ENCODE results near the gene ARMC6. TPM values are rescaled to one million over a fixed set of nuclear protein-coding genes. Genes with fewer than 3 reads are reported as not detected.

The ARMC6 gene
- total RNA-seq, 2 donors from 2014 or later: 21.0 to 38.6 TPM

DNA sequence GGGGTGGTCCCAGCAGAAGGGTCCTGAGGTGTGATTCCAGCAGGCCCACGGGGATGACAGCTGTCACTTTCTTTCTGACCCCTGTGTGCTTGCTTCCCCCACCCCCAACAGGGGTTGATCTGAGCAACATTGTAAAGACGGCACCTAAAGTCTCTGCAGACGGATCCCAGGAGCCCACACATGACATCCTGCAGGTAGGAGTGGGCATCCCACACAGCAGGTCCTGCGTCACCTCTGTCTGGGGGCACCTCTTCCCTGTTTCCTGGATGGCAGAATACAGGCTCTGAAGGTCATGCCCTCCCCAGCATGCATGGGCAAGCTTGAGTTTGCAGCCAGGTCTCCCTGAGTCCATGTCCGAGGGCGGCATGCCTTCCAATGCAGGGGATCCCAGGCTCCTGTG, 10.5 kb downstream of the ARMC6 start:
- Histone ChIP-seq H3K4me1 (ENCODE audit: control insufficient read depth in 1 of 2, low read depth in 2 of 2) (peaks cover 3 to 7% of the 10 kb centered on the region in 2 donors), H3K27me3 (replicated peaks; ENCODE audit: insufficient read depth) (no peaks in the 10 kb centered on the region), H3K36me3 (peaks cover 12% of the 10 kb centered on the region), H3K4me3 (no peak overlapping the region), H3K9me3 (no peaks in the 10 kb centered on the region), H3K27ac (no peak overlapping the region)
- DNase-seq (ENCODE audit: low spot score) (no peak), ATAC-seq (ENCODE audit: insufficient number of reproducible peaks, low FRiP score, low read depth) (no peak)
- TF ChIP-seq, protein P1, sequence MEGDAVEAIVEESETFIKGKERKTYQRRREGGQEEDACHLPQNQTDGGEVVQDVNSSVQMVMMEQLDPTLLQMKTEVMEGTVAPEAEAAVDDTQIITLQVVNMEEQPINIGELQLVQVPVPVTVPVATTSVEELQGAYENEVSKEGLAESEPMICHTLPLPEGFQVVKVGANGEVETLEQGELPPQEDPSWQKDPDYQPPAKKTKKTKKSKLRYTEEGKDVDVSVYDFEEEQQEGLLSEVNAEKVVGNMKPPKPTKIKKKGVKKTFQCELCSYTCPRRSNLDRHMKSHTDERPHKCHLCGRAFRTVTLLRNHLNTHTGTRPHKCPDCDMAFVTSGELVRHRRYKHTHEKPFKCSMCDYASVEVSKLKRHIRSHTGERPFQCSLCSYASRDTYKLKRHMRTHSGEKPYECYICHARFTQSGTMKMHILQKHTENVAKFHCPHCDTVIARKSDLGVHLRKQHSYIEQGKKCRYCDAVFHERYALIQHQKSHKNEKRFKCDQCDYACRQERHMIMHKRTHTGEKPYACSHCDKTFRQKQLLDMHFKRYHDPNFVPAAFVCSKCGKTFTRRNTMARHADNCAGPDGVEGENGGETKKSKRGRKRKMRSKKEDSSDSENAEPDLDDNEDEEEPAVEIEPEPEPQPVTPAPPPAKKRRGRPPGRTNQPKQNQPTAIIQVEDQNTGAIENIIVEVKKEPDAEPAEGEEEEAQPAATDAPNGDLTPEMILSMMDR (IDR thresholded peaks at IDR 0.05): no peak

DNA sequence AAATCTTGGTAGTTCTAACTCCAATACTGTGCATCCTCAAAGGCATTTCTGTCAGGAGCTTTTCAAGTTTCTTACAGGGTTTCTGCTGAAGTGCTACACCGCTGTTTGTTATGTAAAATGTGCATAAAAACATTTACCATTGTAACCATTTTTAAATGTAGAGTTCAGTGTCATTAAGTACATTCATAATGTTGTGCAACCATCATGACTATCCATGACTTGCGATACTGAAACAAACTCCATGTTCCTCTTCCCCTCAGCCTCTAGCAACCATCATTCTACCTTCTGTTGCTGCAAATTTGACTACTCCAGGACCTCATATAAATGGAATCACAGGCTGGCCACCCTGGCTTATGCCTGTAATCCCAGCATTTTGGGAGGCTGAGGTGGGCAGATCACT, 16.0 kb downstream of the ARMC6 start:
- TF ChIP-seq, protein P1 (IDR thresholded peaks at IDR 0.05): no peak
- no peak overlapping the region for H3K4me3 ChIP-seq
- H3K9me3 ChIP-seq: no peaks in the 10 kb centered on the region
- no peak overlapping the region for H3K27ac ChIP-seq
- no peaks in the 10 kb centered on the region for H3K4me1 ChIP-seq (ENCODE audit: control insufficient read depth in 1 of 2, low read depth in 2 of 2)
- peaks cover 20% of the 10 kb centered on the region for H3K36me3 ChIP-seq
- ATAC-seq (ENCODE audit: insufficient number of reproducible peaks, low FRiP score, low read depth) (no peak), DNase-seq (ENCODE audit: low spot score) (no peak)
- H3K27me3 ChIP-seq (replicated peaks; ENCODE audit: insufficient read depth): no peaks in the 10 kb centered on the region

DNA sequence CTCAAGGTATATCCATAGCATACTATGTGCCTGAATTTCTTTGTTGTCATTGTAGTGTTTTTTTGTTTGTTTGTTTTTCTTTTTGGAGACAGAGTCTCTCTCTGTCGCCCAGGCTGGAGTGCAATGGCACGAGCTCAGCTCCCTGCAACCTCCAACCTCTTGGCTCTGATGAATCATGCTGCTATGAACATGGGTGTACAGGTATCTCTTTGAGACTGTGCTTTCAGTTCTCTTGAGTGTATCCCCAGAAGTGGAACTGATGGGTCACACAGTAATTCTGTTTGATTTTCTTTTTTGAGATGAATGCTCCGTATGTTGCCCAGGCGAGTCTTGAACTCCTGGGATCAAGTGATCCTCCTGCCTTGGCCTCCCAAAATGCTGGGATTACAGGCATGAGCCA, 16.7 kb downstream of the ARMC6 start:
- no peaks in the 10 kb centered on the region for H3K27me3 ChIP-seq (replicated peaks; ENCODE audit: insufficient read depth)
- no peaks in the 10 kb centered on the region for H3K4me1 ChIP-seq (ENCODE audit: control insufficient read depth in 1 of 2, low read depth in 2 of 2)
- H3K27ac ChIP-seq: no peak overlapping the region
- TF ChIP-seq, protein P1 (IDR thresholded peaks at IDR 0.05): no peak
- no peaks in the 10 kb centered on the region for H3K9me3 ChIP-seq
- ATAC-seq (ENCODE audit: insufficient number of reproducible peaks, low FRiP score, low read depth): no peak
- DNase-seq (ENCODE audit: low spot score): no peak
- no peak overlapping the region for H3K4me3 ChIP-seq
- H3K36me3 ChIP-seq: peaks cover 18% of the 10 kb centered on the region

DNA sequence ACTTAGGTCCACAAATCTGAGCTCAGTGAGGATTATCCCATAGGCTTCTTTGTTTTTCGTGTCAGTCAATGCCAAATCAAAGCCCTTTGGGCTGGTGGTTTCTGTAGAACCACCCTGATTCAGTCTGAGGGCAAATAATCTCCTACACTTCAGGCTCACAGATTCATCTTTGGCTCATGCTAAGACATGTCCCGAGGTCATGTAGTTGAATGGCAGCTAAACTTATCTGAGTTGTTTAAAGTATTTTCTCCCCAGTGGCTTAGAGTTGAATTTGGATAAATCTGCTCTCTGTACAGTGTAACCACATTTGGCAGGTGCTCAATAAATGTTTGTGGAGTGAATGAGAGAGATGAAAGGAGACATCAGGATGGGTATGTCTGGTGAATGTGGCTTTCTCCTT, 17.3 kb downstream of the ARMC6 start:
- Histone ChIP-seq H3K36me3 (peaks cover 18% of the 10 kb centered on the region), H3K27me3 (replicated peaks; ENCODE audit: insufficient read depth) (no peaks in the 10 kb centered on the region), H3K9me3 (no peaks in the 10 kb centered on the region), H3K27ac (no peak overlapping the region), H3K4me1 (ENCODE audit: control insufficient read depth in 1 of 2, low read depth in 2 of 2) (no peaks in the 10 kb centered on the region), H3K4me3 (no peak overlapping the region)
- DNase-seq (ENCODE audit: low spot score) (no peak), ATAC-seq (ENCODE audit: insufficient number of reproducible peaks, low FRiP score, low read depth) (no peak)
- TF ChIP-seq, protein P1 (IDR thresholded peaks at IDR 0.05): no peak

DNA sequence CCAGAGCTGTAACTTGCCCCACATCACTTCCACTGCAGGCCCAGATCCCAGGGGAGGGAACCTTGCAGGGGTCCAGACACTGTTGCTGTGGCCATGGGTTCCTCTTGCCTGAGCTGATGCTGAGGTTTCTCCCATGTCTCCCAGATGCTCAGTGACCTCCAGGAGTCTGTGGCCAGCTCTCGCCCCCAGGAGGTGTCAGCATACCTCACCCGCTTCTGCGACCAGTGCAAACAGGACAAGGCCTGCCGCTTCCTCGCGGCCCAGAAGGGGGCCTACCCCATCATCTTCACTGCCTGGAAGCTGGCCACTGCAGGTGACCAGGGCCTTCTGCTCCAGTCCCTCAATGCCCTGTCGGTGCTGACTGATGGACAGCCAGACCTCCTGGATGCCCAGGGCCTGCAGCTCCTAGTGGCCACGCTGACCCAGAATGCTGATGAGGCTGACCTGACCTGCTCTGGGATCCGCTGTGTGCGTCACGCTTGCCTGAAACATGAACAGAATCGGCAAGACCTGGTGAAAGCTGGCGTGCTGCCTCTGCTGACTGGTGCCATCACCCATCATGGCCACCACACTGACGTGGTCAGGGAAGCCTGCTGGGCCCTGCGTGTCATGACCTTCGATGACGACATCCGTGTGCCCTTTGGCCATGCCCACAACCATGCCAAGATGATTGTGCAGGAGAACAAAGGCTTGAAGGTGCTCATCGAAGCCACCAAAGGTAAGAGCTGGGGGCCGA, 18.2 kb downstream of the ARMC6 start:
- Histone ChIP-seq H3K36me3 (peaks cover 18% of the 10 kb centered on the region), H3K4me1 (ENCODE audit: control insufficient read depth in 1 of 2, low read depth in 2 of 2) (no peaks in the 10 kb centered on the region), H3K4me3 (no peak overlapping the region), H3K27me3 (replicated peaks; ENCODE audit: insufficient read depth) (no peaks in the 10 kb centered on the region), H3K27ac (no peak overlapping the region), H3K9me3 (no peaks in the 10 kb centered on the region)
- TF ChIP-seq, protein P1 (IDR thresholded peaks at IDR 0.05): no peak
- no peak for DNase-seq (ENCODE audit: low spot score)
- ATAC-seq (ENCODE audit: insufficient number of reproducible peaks, low FRiP score, low read depth): no peak
